ENCODE results near the gene RPGR. TPM values are rescaled to one million over a fixed set of nuclear protein-coding genes. Genes with fewer than 3 reads are reported as not detected.

Gene RPGR
- total and polyA plus RNA-seq, 9 of the 15 experiments (the other 6 are each of a cell fraction or from before 2014, with no cell fraction given) = 2.1 to 7.9 (median 5.7) TPM

DNA sequence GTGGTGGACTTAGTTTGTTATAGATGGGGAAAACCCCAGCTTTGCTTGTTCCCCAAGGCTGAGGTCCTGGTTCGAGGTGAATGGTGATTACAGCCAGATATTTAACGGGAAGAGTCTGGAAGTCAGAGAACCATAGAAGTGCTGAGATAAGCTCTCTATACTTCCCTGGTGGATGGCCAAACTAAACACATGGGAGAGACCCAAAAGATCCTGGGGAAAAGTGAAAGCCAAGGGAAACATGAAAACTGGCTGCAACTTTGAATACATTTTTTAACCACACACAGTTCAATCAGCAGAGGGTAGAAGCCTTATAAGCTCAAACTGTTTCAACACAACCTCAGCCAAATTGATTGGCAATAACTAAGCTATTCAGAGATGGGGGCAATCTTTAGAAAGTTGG, 77.3 kb downstream of the RPGR start:
- H3K79me2 ChIP-seq (ENCODE audit: control insufficient read depth, insufficient read depth, low read length) = no peaks in the 10 kb centered on the region
- H3K4me2 ChIP-seq (ENCODE audit: insufficient read depth, low read length) = no peak overlapping the region
- in situ Hi-C loops (cut with MboI) (no loop called here), intact Hi-C loops (cut with micrococcal nuclease) (no loop called here)
- no peaks in the 10 kb centered on the region for H3K4me1 ChIP-seq (replicated peaks in 1 of 2; ENCODE audit: control insufficient read depth in 2 of 2, insufficient read depth in 2 of 2, low read length in 2 of 2)
- H3K27me3 ChIP-seq (ENCODE audit: control insufficient read depth in 2 of 2, insufficient read depth in 2 of 2, low read length in 2 of 2) = no peaks in the 10 kb centered on the region; a peak in 2 of 5 replicates
- H3K27ac ChIP-seq (ENCODE audit: extremely low read depth, low read depth, low read length) = no peak overlapping the region
- H3K9me1 ChIP-seq (ENCODE audit: control insufficient read depth, insufficient read depth, low read length) = no peaks in the 10 kb centered on the region
- no peak overlapping the region for H3K9ac ChIP-seq (ENCODE audit: insufficient read depth in 1 of 2, low read depth in 2 of 2, low read length in 2 of 2)
- no peaks in the 10 kb centered on the region for H4K20me1 ChIP-seq (replicated peaks; ENCODE audit: control insufficient read depth, insufficient read depth, low read length)
- WGBS (ENCODE audit: insufficient coverage, low coverage, missing lambda C conversion rate) = 3% methylated on average over 2 of the region's 2 CpGs
- H3K36me3 ChIP-seq (ENCODE audit: control insufficient read depth, insufficient read depth, low read length) = no peaks in the 10 kb centered on the region
- BruUV-seq (replicated peaks) = no TSS peak
- H3K4me3 ChIP-seq = no peak overlapping the region
- ChIA-PET POLR2A (no interaction called here), CTCF (ENCODE audit: low intra/inter-chr PET ratio) (no interaction called here)
- FAIRE-seq (no peak), DNase-seq (ENCODE audit: extremely low read depth in 1 of 4, low spot score in 3 of 4) (no peak), ATAC-seq (no peak)
- TF ChIP-seq PTTG1 (tag; IDR thresholded peaks at IDR 0.05; ENCODE audit: low read depth) (no peak), SMARCC2 (IDR thresholded peaks at IDR 0.05; ENCODE audit: low read depth) (no peak), SLC30A9 (CRISPR knock-in tag; IDR thresholded peaks at IDR 0.05) (no peak)
- TF ChIP-seq, protein P1, sequence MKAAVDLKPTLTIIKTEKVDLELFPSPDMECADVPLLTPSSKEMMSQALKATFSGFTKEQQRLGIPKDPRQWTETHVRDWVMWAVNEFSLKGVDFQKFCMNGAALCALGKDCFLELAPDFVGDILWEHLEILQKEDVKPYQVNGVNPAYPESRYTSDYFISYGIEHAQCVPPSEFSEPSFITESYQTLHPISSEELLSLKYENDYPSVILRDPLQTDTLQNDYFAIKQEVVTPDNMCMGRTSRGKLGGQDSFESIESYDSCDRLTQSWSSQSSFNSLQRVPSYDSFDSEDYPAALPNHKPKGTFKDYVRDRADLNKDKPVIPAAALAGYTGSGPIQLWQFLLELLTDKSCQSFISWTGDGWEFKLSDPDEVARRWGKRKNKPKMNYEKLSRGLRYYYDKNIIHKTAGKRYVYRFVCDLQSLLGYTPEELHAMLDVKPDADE (conservative IDR thresholded peaks at IDR 0.05; ENCODE audit: control insufficient read depth, low read depth, low read length) = no peak
- H2AFZ ChIP-seq (ENCODE audit: low read depth, low read length) = no peak overlapping the region
- no peaks in the 10 kb centered on the region for H3K9me3 ChIP-seq (replicated peaks; ENCODE audit: control insufficient read depth, insufficient read depth, low read depth, low read length)

DNA sequence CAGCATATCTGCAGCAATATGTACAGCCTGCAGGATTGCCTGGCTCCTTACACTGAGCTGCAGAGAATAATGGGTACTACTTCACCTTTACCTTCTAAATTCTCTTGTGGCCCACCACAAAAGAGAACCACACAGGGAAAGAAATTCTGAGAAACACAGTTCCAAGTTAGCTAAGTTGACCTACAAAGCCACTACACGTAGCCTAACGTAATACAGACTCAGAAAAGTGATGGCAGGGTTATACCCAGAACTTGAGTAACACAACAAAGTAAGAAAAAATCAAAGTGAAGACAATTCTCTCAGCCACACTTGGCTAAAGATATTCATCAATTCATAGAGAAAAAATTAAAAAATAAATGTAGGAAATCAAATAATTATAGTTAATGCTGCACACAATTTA, 80.3 kb downstream of the RPGR start:
- ChIA-PET POLR2A (no interaction called here), CTCF (ENCODE audit: low intra/inter-chr PET ratio) (no interaction called here)
- Histone ChIP-seq H4K20me1 (replicated peaks; ENCODE audit: control insufficient read depth, insufficient read depth, low read length) (no peaks in the 10 kb centered on the region), H2AFZ (ENCODE audit: low read depth, low read length) (no peak overlapping the region), H3K4me3 (no peak overlapping the region), H3K27me3 (ENCODE audit: control insufficient read depth in 2 of 2, insufficient read depth in 2 of 2, low read length in 2 of 2) (no peaks in the 10 kb centered on the region; a peak in 2 of 5 replicates), H3K9me1 (ENCODE audit: control insufficient read depth, insufficient read depth, low read length) (no peaks in the 10 kb centered on the region), H3K36me3 (ENCODE audit: control insufficient read depth, insufficient read depth, low read length) (no peaks in the 10 kb centered on the region), H3K9me3 (replicated peaks; ENCODE audit: control insufficient read depth, insufficient read depth, low read depth, low read length) (no peaks in the 10 kb centered on the region), H3K4me1 (replicated peaks in 1 of 2; ENCODE audit: control insufficient read depth in 2 of 2, insufficient read depth in 2 of 2, low read length in 2 of 2) (no peaks in the 10 kb centered on the region), H3K4me2 (ENCODE audit: insufficient read depth, low read length) (no peak overlapping the region), H3K27ac (ENCODE audit: extremely low read depth, low read depth, low read length) (no peak overlapping the region), H3K79me2 (ENCODE audit: control insufficient read depth, insufficient read depth, low read length) (no peaks in the 10 kb centered on the region), H3K9ac (ENCODE audit: insufficient read depth in 1 of 2, low read depth in 2 of 2, low read length in 2 of 2) (no peak overlapping the region)
- FAIRE-seq = no peak
- no TSS peak for BruUV-seq (replicated peaks)
- intact Hi-C loops (cut with micrococcal nuclease) = no loop called here
- ATAC-seq = no peak
- 0% methylated on average over 2 of the region's 2 CpGs for WGBS (ENCODE audit: insufficient coverage, low coverage, missing lambda C conversion rate)
- TF ChIP-seq E2F3 (CRISPR knock-in tag; IDR thresholded peaks at IDR 0.05) (no peak), MIER1 (IDR thresholded peaks at IDR 0.05; ENCODE audit: low read depth) (no peak), ZNF766 (CRISPR knock-in tag; conservative IDR thresholded peaks at IDR 0.05) (no peak)
- in situ Hi-C loops (cut with MboI) = no loop called here
- no peak for DNase-seq (ENCODE audit: extremely low read depth in 1 of 4, low spot score in 3 of 4)
